Thymus (tissue), 2 donors: Measurements from ENCODE around the gene POC1B. TPM values are rescaled to one million over a fixed set of nuclear protein-coding genes. Genes with fewer than 3 reads are reported as not detected.

ENCODE experiments used
- polyA plus RNA-seq: library from polyadenylated mRNA; stranded (reverse); fragments of 200-250 nt; gene quantifications from one replicate; pipeline ENCODE4 v1.2.3, GENCODE V29; 2013
- total RNA-seq: library from RNA; stranded (reverse); fragments of 120-200 nt; gene quantifications from one replicate; pipeline ENCODE4 v1.2.4, GENCODE V29; 2013
- donor health status: healthy.

The POC1B gene
- total and polyA plus RNA-seq, 2 donors = 12.2 to 17.1 TPM

Other genes with a start within 250 kb of the POC1B start
- gene DUSP6, start 173.5 kb downstream of the POC1B start, total RNA-seq = 45.0 TPM
- 33.5 TPM for gene DUSP6, start 173.5 kb downstream of the POC1B start, polyA plus RNA-seq
- 1.3 TPM for gene GALNT4, start 1.3 kb downstream of the POC1B start, total RNA-seq
- gene GALNT4, start 1.3 kb downstream of the POC1B start, polyA plus RNA-seq = 2.9 TPM
- gene ATP2B1, start 182.8 kb upstream of the POC1B start, total RNA-seq = 35.8 TPM
- 16.2 TPM for gene ATP2B1, start 182.8 kb upstream of the POC1B start, polyA plus RNA-seq